Activated naive CD8-positive, alpha-beta T cell treated with anti-CD3 and anti-CD28 coated beads, Interleukin-2, amount 10 ng/mL, durations not matched to agents 7 days and 5 days (primary cell): ENCODE data around the gene DMD. TPM values are rescaled to one million over a fixed set of nuclear protein-coding genes. Genes with fewer than 3 reads are reported as not detected.

ENCODE experiments used
- ATAC-seq: fragments of 150-1000 bp; cut with Tn5 transposase; one replicate; pipeline ENCODE4 v1.10.0; 2021; ENCODE audit warnings: low read depth, moderate library complexity
- POLR2A ChIA-PET: fragments of 350-600 bp; sonication (Branson Sonifier 250); formaldehyde crosslinking; loops from one replicate; lab custom pipeline; 2021; ENCODE audit warnings: antibody characterized with exemption; lab: Charles Lee
- DNase-seq: peaks from one replicate; pipeline ENCODE4 v3.0.0; 2021
- H3K27ac Mint-ChIP-seq: one replicate; pipeline ENCODE4 v1.8.0; 2022; ENCODE audit warnings: mild to moderate bottlenecking, mixed read lengths
- H3K27me3 Mint-ChIP-seq: one replicate; pipeline ENCODE4 v1.8.0; 2022; ENCODE audit warnings: mild to moderate bottlenecking, moderate library complexity, mixed read lengths
- H3K36me3 Mint-ChIP-seq: one replicate; pipeline ENCODE4 v1.8.0; 2021; ENCODE audit warnings: mild to moderate bottlenecking, mixed read lengths
- H3K4me1 Mint-ChIP-seq: one replicate; pipeline ENCODE4 v1.8.0; 2021; ENCODE audit warnings: mixed read lengths
- H3K4me3 Mint-ChIP-seq: one replicate; pipeline ENCODE4 v1.8.0; 2022; ENCODE audit warnings: mild to moderate bottlenecking, moderate library complexity, mixed read lengths
- H3K9me3 Mint-ChIP-seq: one replicate; pipeline ENCODE4 v1.8.0; 2021; ENCODE audit warnings: mixed read lengths
- total RNA-seq, 2 experiments: library from RNA; stranded (reverse); gene quantifications; one replicate each; pipeline ENCODE4 v1.2.3, GENCODE V29; 2021

The DMD gene
- total RNA-seq, 2 experiments from 2014 or later = 0.17 TPM; not detected in 1

DNA sequence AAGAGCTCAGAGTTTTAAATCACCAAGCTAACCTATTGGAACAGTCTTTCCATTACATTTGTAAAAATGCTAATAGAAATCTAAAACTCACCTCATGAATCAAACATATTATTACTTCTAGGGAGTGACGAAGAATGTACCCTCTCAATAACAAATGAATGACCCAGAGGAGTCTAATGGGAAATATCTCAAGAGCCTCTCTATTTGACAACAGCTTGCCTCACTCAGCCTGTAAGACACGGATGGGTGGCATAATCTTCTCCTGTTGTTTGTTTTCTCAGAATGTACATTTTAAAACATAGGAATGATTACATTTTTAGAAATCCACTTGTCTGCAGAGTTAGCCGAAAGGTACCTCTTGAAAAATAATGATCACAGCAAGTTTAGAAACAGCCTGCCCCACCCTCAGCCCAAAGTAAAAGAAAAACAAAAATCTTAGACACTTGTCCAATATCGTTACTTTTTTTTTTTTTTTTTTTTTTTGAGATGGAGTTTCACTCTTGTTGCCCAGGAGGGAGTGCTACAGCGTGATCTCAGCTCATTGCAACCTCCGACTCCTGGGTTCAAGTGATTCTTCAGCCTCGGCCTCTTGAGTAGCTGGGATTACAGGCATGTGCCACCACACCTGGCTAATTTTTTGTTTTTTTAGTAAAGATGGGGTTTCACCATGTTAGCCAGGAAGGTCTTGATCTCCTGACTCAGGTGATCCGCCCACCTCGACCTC lies 1955.9 kb downstream of the DMD start:
- Mint-ChIP-seq H3K36me3 (no peaks in the 10 kb centered on the region), H3K27ac (no peak overlapping the region), H3K27me3 (no peaks in the 10 kb centered on the region), H3K4me3 (no peak overlapping the region), H3K9me3 (no peaks in the 10 kb centered on the region), H3K4me1 (no peaks in the 10 kb centered on the region)
- POLR2A ChIA-PET = no interaction called here
- DNase-seq (no peak), ATAC-seq (no peak)

- Mint-ChIP-seq H3K4me1 (no peaks in the 10 kb centered on the region), H3K27ac (no peak overlapping the region), H3K36me3 (no peaks in the 10 kb centered on the region), H3K27me3 (no peaks in the 10 kb centered on the region), H3K4me3 (no peak overlapping the region), H3K9me3 (no peaks in the 10 kb centered on the region)
- DNase-seq = no peak
- POLR2A ChIA-PET = no interaction called here
- ATAC-seq = no peak
Measured at GRCh38 chrX:31252133-31252532, 1959.2 kb downstream of the DMD start.

DNA sequence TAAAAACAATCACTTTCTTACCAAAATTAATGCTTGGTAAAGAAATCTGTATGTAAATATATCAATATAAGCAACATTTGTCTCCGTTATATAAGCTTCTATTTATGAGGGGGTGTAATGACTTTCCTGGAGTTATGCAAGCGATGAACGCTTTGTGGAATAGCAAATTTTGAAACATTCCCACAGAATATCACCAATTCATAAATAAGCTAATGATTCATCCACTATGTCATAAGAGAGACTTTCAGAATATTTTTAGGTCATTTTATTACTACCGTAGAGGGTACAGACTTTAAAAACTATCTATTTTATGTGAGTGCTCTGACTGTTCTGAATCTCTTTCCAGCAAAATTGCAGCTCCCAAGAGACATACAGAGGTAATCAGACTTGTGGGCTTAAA lies 1960.0 kb downstream of the DMD start:
- DNase-seq (no peak), ATAC-seq (no peak)
- Mint-ChIP-seq H3K4me3 (no peak overlapping the region), H3K27ac (no peak overlapping the region), H3K27me3 (no peaks in the 10 kb centered on the region), H3K36me3 (no peaks in the 10 kb centered on the region), H3K9me3 (no peaks in the 10 kb centered on the region), H3K4me1 (no peaks in the 10 kb centered on the region)
- POLR2A ChIA-PET = no interaction called here

GRCh38 chrX:31245714-31246113 lies 1965.6 kb downstream of the DMD start:
- Mint-ChIP-seq H3K27me3 (no peaks in the 10 kb centered on the region), H3K36me3 (no peaks in the 10 kb centered on the region), H3K4me1 (no peaks in the 10 kb centered on the region)

DNA sequence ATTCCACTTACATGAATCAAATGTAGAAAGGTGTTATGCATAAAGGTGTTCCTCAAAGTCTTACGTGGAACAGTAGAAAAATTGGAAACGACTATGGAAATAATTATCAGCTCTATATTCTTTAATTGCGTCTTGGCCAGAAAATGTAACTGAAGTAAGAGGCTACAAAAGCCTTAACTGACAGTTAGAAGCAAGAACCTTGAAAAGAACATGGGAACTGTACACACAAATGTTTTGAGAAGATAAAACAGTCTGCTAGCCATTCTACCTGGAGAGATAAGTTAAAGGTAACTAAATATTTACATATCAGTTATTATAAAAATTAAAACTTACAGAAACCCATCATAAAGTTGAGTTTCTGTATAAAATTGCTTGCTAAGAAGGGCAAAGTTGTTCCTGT lies 1967.5 kb downstream of the DMD start:
- Mint-ChIP-seq H3K27ac (no peak overlapping the region), H3K27me3 (no peaks in the 10 kb centered on the region), H3K4me3 (no peak overlapping the region), H3K36me3 (no peaks in the 10 kb centered on the region), H3K4me1 (no peaks in the 10 kb centered on the region), H3K9me3 (no peaks in the 10 kb centered on the region)
- POLR2A ChIA-PET = no interaction called here
- DNase-seq (no peak), ATAC-seq (no peak)

More at GRCh38 chrX:31245714-31246113, 1965.6 kb downstream of the DMD start:
- POLR2A ChIA-PET = no interaction called here
- H3K4me3 Mint-ChIP-seq = no peak overlapping the region
- H3K27ac Mint-ChIP-seq = no peak overlapping the region
- H3K9me3 Mint-ChIP-seq = no peaks in the 10 kb centered on the region
- ATAC-seq (no peak), DNase-seq (no peak)

DNA sequence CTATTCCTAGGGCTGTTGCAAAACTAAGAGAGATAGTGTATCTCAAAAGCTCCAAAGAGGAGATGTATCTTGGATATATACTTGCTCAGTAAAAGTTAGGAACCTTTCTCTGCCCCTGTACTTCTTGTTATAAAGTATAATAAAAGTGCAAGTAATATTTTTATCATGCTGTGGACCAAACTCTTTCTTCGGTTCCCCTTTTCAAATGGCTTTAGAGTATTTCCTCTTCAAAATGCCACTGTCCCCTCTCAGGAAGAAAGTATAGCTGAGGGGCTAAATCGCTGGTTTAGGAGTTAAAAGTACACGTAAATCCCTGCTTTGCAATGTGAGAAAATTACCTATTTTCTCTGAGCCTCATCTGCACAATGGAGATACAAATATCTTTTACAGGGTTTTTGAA lies 1970.4 kb downstream of the DMD start:
- no peaks in the 10 kb centered on the region for H3K4me1 Mint-ChIP-seq
- H3K36me3 Mint-ChIP-seq = no peaks in the 10 kb centered on the region
- ATAC-seq = no peak
- DNase-seq = no peak
- no peaks in the 10 kb centered on the region for H3K9me3 Mint-ChIP-seq
- H3K4me3 Mint-ChIP-seq = no peak overlapping the region
- no peak overlapping the region for H3K27ac Mint-ChIP-seq
- POLR2A ChIA-PET = no interaction called here
- H3K27me3 Mint-ChIP-seq = peaks cover 2% of the 10 kb centered on the region

- no peak for DNase-seq
- POLR2A ChIA-PET = no interaction called here
- Mint-ChIP-seq H3K36me3 (no peaks in the 10 kb centered on the region), H3K4me1 (no peaks in the 10 kb centered on the region), H3K4me3 (no peak overlapping the region), H3K9me3 (no peaks in the 10 kb centered on the region), H3K27ac (no peak overlapping the region), H3K27me3 (peaks cover 2% of the 10 kb centered on the region)
- no peak for ATAC-seq
Measured at GRCh38 chrX:31237189-31237588, 1974.2 kb downstream of the DMD start.

GRCh38 chrX:31236231-31236630 lies 1975.1 kb downstream of the DMD start:
- peaks cover 2% of the 10 kb centered on the region for H3K27me3 Mint-ChIP-seq
- no peak overlapping the region for H3K4me3 Mint-ChIP-seq
- POLR2A ChIA-PET = no interaction called here

GRCh38 chrX:31233941-31234496 lies 1977.3 kb downstream of the DMD start:
- Mint-ChIP-seq H3K27me3 (peaks cover 2% of the 10 kb centered on the region), H3K36me3 (no peaks in the 10 kb centered on the region), H3K4me3 (no peak overlapping the region), H3K9me3 (no peaks in the 10 kb centered on the region), H3K27ac (no peak overlapping the region), H3K4me1 (no peaks in the 10 kb centered on the region)
- POLR2A ChIA-PET = no interaction called here
- DNase-seq = no peak
- no peak for ATAC-seq

More at GRCh38 chrX:31236231-31236630, 1975.1 kb downstream of the DMD start:
- H3K36me3 Mint-ChIP-seq = no peaks in the 10 kb centered on the region
- ATAC-seq (no peak), DNase-seq (no peak)
- H3K4me1 Mint-ChIP-seq = no peaks in the 10 kb centered on the region
- no peak overlapping the region for H3K27ac Mint-ChIP-seq
- H3K9me3 Mint-ChIP-seq = no peaks in the 10 kb centered on the region

- Mint-ChIP-seq H3K27ac (no peak overlapping the region), H3K4me1 (no peaks in the 10 kb centered on the region), H3K36me3 (no peaks in the 10 kb centered on the region), H3K27me3 (no peaks in the 10 kb centered on the region), H3K4me3 (no peak overlapping the region), H3K9me3 (no peaks in the 10 kb centered on the region)
- DNase-seq (no peak), ATAC-seq (no peak)
- POLR2A ChIA-PET = no interaction called here
Measured at GRCh38 chrX:31232506-31232905, 1978.8 kb downstream of the DMD start.

DNA sequence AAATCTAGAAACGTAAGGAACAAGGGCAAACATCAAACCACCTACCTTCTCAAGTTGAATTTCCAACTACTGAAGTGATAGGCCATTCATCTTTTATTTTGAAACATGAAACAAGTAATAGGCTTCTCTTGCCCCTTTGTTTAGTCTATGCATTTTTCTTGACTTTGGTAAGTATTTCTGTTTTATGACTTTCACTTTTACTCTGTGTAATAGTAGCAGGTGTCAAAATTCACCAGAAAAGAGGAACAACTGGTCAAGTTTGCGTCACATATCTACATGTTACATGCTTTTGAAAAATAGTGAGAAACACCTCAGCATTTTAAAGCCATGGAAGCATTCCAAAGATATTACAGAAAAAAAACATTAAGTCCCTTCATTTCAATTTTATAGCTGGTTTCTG lies 1982.4 kb downstream of the DMD start:
- DNase-seq (no peak), ATAC-seq (no peak)
- POLR2A ChIA-PET = no interaction called here
- Mint-ChIP-seq H3K4me3 (no peak overlapping the region), H3K9me3 (no peaks in the 10 kb centered on the region), H3K4me1 (no peaks in the 10 kb centered on the region), H3K27ac (no peak overlapping the region), H3K27me3 (no peaks in the 10 kb centered on the region), H3K36me3 (no peaks in the 10 kb centered on the region)

- POLR2A ChIA-PET = no interaction called here
- Mint-ChIP-seq H3K4me1 (no peaks in the 10 kb centered on the region), H3K27me3 (no peaks in the 10 kb centered on the region), H3K4me3 (no peak overlapping the region), H3K27ac (no peak overlapping the region), H3K36me3 (no peaks in the 10 kb centered on the region), H3K9me3 (no peaks in the 10 kb centered on the region)
- no peak for DNase-seq
- ATAC-seq = no peak
Measured at GRCh38 chrX:31228415-31228832, 1982.9 kb downstream of the DMD start.

DNA sequence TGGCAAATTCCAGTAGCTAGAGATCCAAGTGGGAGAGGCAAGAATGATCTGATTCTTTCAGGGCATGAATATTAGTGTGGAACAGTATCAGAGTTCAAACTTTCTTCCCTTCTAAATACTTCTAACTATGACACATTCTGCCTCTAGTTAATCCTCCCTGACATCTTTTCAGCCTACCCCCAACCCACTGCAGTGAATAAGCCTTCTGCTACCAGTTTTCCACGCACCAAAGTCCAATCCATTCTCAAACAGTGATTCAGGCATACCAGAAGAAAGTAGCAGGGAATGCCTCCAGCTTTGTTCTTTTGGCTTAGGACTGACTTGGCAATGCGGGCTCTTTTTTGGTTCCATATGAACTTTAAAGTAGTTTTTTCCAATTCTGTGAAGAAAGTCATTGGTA lies 1984.1 kb downstream of the DMD start:
- POLR2A ChIA-PET = no interaction called here
- Mint-ChIP-seq H3K36me3 (no peaks in the 10 kb centered on the region), H3K9me3 (no peaks in the 10 kb centered on the region), H3K27ac (no peak overlapping the region), H3K27me3 (no peaks in the 10 kb centered on the region), H3K4me1 (no peaks in the 10 kb centered on the region), H3K4me3 (no peak overlapping the region)
- ATAC-seq = no peak
- no peak for DNase-seq

GRCh38 chrX:31225819-31226218 lies 1985.5 kb downstream of the DMD start:
- H3K27ac Mint-ChIP-seq = no peak overlapping the region
- no peaks in the 10 kb centered on the region for H3K4me1 Mint-ChIP-seq

More at GRCh38 chrX:31225819-31226218, 1985.5 kb downstream of the DMD start:
- POLR2A ChIA-PET = no interaction called here
- no peaks in the 10 kb centered on the region for H3K36me3 Mint-ChIP-seq
- no peak for DNase-seq
- no peaks in the 10 kb centered on the region for H3K9me3 Mint-ChIP-seq
- no peak overlapping the region for H3K4me3 Mint-ChIP-seq
- no peak for ATAC-seq
- no peaks in the 10 kb centered on the region for H3K27me3 Mint-ChIP-seq
